GM23338 (cell line): ENCODE results near the gene TOP1. TPM values are rescaled to one million over a fixed set of nuclear protein-coding genes. Genes with fewer than 3 reads are reported as not detected.

Experiments
- ATAC-seq: fragments of 200-7000 bp; cut with Tn5 transposase; 3 replicates; pipeline ENCODE4 v1.9.1; 2020
- DNase-seq: peaks from one replicate; pipeline ENCODE4 v3.0.0-alpha.2; 2015; ENCODE audit warnings: low spot score
- H2AFZ ChIP-seq: fragments of 200-600 bp; sonication (generic); 2 replicates; pipeline ENCODE4 v1.8.0; 2016; ENCODE audit warnings: antibody characterized with exemption, mild to moderate bottlenecking, moderate library complexity
- H3F3A ChIP-seq: fragments of 200-600 bp; sonication (generic); replicated peaks from 2 replicates; pipeline ENCODE4 v1.8.0; 2017; ENCODE audit warnings: antibody characterized with exemption, mixed run types, low read depth
- H3K27ac ChIP-seq: fragments of 200-600 bp; sonication (generic); 2 replicates; pipeline ENCODE4 v1.6.1; 2016; ENCODE audit warnings: low read depth
- H3K27me3 ChIP-seq: fragments of 200-600 bp; sonication (generic); 2 replicates; pipeline ENCODE4 v1.8.0; 2016; ENCODE audit warnings: mild to moderate bottlenecking, mixed run types, moderate library complexity; ENCODE audit not compliant: insufficient read depth
- H3K36me3 ChIP-seq: fragments of 200-600 bp; sonication (generic); 2 replicates; pipeline ENCODE4 v1.8.0; 2016; ENCODE audit warnings: mild to moderate bottlenecking; ENCODE audit not compliant: insufficient read depth
- H3K4me1 ChIP-seq: fragments of 200-600 bp; sonication (generic); 2 replicates; pipeline ENCODE4 v1.8.0; 2016; ENCODE audit warnings: mild to moderate bottlenecking, moderate library complexity; ENCODE audit not compliant: insufficient read depth
- H3K4me2 ChIP-seq: fragments of 200-600 bp; sonication (generic); 2 replicates; pipeline ENCODE4 v1.7.1; 2017; ENCODE audit warnings: mixed run types
- H3K4me3 ChIP-seq: fragments of 200-600 bp; sonication (generic); 2 replicates; pipeline ENCODE4 v1.6.1; 2016; ENCODE audit warnings: mixed run types
- H3K79me2 ChIP-seq: fragments of 200-600 bp; sonication (generic); replicated peaks from 2 replicates; pipeline ENCODE4 v1.8.0; 2017; ENCODE audit warnings: mild to moderate bottlenecking; ENCODE audit not compliant: insufficient read depth
- H3K9me2 ChIP-seq: fragments of 200-600 bp; sonication (generic); 2 replicates; pipeline ENCODE4 v1.8.0; 2017; ENCODE audit not compliant: insufficient read depth
- H4K20me1 ChIP-seq: fragments of 200-600 bp; sonication (generic); replicated peaks from 2 replicates; pipeline ENCODE4 v1.8.0; 2017; ENCODE audit warnings: mild to moderate bottlenecking; ENCODE audit not compliant: insufficient read depth
- H3K27ac Mint-ChIP-seq: 2 replicates; pipeline ENCODE4 v1.8.0; 2020; ENCODE audit warnings: inconsistent platforms, mild to moderate bottlenecking, moderate library complexity, mixed read lengths
- H3K27me3 Mint-ChIP-seq: 3 replicates; pipeline ENCODE4 v1.8.0; 2022; ENCODE audit warnings: low read depth, mild to moderate bottlenecking, moderate library complexity, mixed read lengths, inconsistent platforms; ENCODE audit not compliant: insufficient read depth, poor library complexity
- H3K36me3 Mint-ChIP-seq: 3 replicates; pipeline ENCODE4 v1.8.0; 2021; ENCODE audit warnings: low read depth, mild to moderate bottlenecking, inconsistent platforms, moderate library complexity, mixed read lengths
- H3K4me1 Mint-ChIP-seq: 3 replicates; pipeline ENCODE4 v1.8.0; 2020; ENCODE audit warnings: mild to moderate bottlenecking, inconsistent platforms, mixed read lengths
- H3K4me3 Mint-ChIP-seq: 3 replicates; pipeline ENCODE4 v1.8.0; 2021; ENCODE audit warnings: moderate library complexity, mild to moderate bottlenecking, inconsistent platforms, mixed read lengths
- H3K9me3 Mint-ChIP-seq: 3 replicates; pipeline ENCODE4 v1.8.0; 2020; ENCODE audit warnings: moderate library complexity, mild to moderate bottlenecking, inconsistent platforms, mixed read lengths
- CREB1 ChIP-seq: fragments of 250-450 bp; sonication (Bioruptor Pico); IDR thresholded peaks from 2 replicates; pipeline ENCODE4 v1.5.0; 2020; ENCODE audit warnings: low read depth, mild to moderate bottlenecking, moderate library complexity
- EZH2 ChIP-seq: fragments of 200-600 bp; sonication (generic); IDR thresholded peaks from one replicate; pipeline ENCODE4 v1.8.0; 2017; ENCODE audit warnings: antibody characterized with exemption, mild to moderate bottlenecking, low read depth; ENCODE audit not compliant: unreplicated experiment
- EZH2phosphoT487 ChIP-seq: fragments of 200-600 bp; sonication (generic); IDR thresholded peaks from one replicate; pipeline ENCODE4 v1.8.1; 2018; ENCODE audit warnings: antibody characterized with exemption; ENCODE audit not compliant: unreplicated experiment
- JUNB ChIP-seq: IDR thresholded peaks from one replicate; pipeline ENCODE4 v1.6.1; 2016; ENCODE audit warnings: antibody characterized with exemption; ENCODE audit not compliant: unreplicated experiment
- NANOG ChIP-seq: IDR thresholded peaks from 2 replicates; pipeline ENCODE4 v1.6.1; 2016; ENCODE audit warnings: antibody characterized with exemption, borderline replicate concordance
- POLR2AphosphoS5 ChIP-seq: IDR thresholded peaks from 2 replicates; pipeline ENCODE4 v1.6.1; 2016; ENCODE audit warnings: antibody characterized with exemption, low read depth
- STAT1 ChIP-seq: IDR thresholded peaks from one replicate; pipeline ENCODE4 v1.6.1; 2016; ENCODE audit warnings: antibody characterized with exemption; ENCODE audit not compliant: unreplicated experiment
- ZNF114 ChIP-seq: fragments of 250-450 bp; sonication (Bioruptor Pico); IDR thresholded peaks from 2 replicates; pipeline ENCODE4 v1.5.0; 2020; ENCODE audit warnings: mild to moderate bottlenecking, moderate library complexity
- ZNF331 ChIP-seq: fragments of 250-450 bp; sonication (Bioruptor Pico); IDR thresholded peaks from 2 replicates; pipeline ENCODE4 v1.5.0; 2020; ENCODE audit warnings: low read depth, mild to moderate bottlenecking, moderate library complexity
- polyA plus RNA-seq: library from polyadenylated mRNA; unstranded; fragments of >200 nt; fragmentation: Nextera tagmentation; extraction: Ambion mirVana; gene quantifications from 2 replicates; pipeline ENCODE4 v1.2.1, GENCODE V29; 2016
- total RNA-seq: library from RNA; depleted of rRNA; stranded (reverse); fragments of >200 nt; shearing (Covaris generic); gene quantifications from 2 replicates; pipeline ENCODE4 v1.2.3, GENCODE V29; 2014
- TF ChIP-seq, protein P1 (sequence below): IDR thresholded peaks from 2 replicates; pipeline ENCODE4 v1.6.1; 2016; ENCODE audit warnings: antibody characterized with exemption
- TF ChIP-seq, protein P2 (sequence below): IDR thresholded peaks from one replicate; pipeline ENCODE4 v1.6.1; 2018; ENCODE audit warnings: antibody characterized with exemption; ENCODE audit not compliant: unreplicated experiment
- TF ChIP-seq, protein P3 (sequence below), 2 experiments: fragments of 200-600 bp in 1 of 2; sonication (generic) in 1 of 2; conservative IDR thresholded peaks; 2 replicates each; pipeline versions ENCODE4 v1.5.1 to v1.6.1; 2016 to 2017; ENCODE audit warnings: antibody characterized with exemption in 2 of 2, low read depth in 2 of 2, mild to moderate bottlenecking in 2 of 2, moderate library complexity in 1 of 2
- TF ChIP-seq, protein P4 (sequence below): fragments of 250-450 bp; sonication (Bioruptor Pico); IDR thresholded peaks from 2 replicates; pipeline ENCODE4 v1.5.0; 2020; ENCODE audit warnings: mild to moderate bottlenecking, moderate library complexity

TOP1 gene
- total and polyA plus RNA-seq, 2 experiments from 2014 or later: 62.4 to 101 TPM

DNA sequence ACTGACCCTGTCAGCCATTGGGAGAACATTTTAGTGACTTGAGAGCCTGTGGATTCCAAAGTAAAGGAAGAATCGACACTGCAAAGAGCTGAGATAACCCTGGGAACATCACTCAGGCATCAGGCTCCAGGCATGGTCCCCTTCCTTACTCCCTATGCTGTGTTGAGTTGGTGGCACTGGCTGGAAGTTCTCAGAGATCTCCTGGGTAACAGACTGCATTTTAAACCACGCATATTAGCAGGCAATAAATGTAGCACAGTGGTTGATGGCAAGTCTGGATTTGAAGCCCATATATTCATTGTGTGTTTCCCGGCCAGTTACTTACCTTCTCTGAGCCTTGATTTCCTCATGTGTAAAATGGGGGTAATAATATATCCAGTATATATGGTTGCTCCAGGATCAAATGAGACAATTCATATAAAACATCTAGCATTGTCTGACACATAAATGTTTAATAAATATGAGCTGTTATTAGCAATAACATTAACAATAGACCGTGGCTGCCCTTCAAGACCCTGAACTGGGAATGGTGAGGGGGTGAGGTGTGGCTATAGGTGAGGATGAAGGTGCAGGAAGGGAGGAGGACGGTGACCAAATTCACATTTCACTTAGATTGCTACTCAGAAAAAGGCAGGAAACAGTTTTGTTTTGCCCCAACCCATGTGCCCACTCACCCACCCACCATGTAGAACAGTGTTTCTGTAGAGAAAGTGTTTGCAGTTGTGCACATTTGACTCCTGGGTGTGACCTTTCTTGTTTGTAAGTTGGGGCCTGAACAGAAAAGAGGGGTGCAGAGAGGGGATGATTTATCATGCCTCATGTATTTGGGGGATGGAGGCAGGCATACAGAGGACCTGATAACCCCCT is 110.8 kb downstream of the TOP1 start:
- H2AFZ ChIP-seq: no peak overlapping the region
- H3K36me3 ChIP-seq: no peaks in the 10 kb centered on the region
- H3K27ac ChIP-seq: no peak overlapping the region
- Mint-ChIP-seq H3K4me1 (peaks cover 61% of the 10 kb centered on the region), H3K4me3 (peak overlapping the region; percentile 90), H3K9me3 (no peaks in the 10 kb centered on the region), H3K36me3 (peaks cover 28% of the 10 kb centered on the region), H3K27me3 (peaks cover 18% of the 10 kb centered on the region), H3K27ac (peak overlapping the region; percentile 52; the same call in 1 of the 2 replicates)
- peaks cover 5% of the 10 kb centered on the region for H3K27me3 ChIP-seq
- no peaks in the 10 kb centered on the region for H3K9me2 ChIP-seq
- TF ChIP-seq, protein P1, sequence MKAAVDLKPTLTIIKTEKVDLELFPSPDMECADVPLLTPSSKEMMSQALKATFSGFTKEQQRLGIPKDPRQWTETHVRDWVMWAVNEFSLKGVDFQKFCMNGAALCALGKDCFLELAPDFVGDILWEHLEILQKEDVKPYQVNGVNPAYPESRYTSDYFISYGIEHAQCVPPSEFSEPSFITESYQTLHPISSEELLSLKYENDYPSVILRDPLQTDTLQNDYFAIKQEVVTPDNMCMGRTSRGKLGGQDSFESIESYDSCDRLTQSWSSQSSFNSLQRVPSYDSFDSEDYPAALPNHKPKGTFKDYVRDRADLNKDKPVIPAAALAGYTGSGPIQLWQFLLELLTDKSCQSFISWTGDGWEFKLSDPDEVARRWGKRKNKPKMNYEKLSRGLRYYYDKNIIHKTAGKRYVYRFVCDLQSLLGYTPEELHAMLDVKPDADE: no peak
- TF ChIP-seq ZNF331: no peak
- TF ChIP-seq, protein P2, sequence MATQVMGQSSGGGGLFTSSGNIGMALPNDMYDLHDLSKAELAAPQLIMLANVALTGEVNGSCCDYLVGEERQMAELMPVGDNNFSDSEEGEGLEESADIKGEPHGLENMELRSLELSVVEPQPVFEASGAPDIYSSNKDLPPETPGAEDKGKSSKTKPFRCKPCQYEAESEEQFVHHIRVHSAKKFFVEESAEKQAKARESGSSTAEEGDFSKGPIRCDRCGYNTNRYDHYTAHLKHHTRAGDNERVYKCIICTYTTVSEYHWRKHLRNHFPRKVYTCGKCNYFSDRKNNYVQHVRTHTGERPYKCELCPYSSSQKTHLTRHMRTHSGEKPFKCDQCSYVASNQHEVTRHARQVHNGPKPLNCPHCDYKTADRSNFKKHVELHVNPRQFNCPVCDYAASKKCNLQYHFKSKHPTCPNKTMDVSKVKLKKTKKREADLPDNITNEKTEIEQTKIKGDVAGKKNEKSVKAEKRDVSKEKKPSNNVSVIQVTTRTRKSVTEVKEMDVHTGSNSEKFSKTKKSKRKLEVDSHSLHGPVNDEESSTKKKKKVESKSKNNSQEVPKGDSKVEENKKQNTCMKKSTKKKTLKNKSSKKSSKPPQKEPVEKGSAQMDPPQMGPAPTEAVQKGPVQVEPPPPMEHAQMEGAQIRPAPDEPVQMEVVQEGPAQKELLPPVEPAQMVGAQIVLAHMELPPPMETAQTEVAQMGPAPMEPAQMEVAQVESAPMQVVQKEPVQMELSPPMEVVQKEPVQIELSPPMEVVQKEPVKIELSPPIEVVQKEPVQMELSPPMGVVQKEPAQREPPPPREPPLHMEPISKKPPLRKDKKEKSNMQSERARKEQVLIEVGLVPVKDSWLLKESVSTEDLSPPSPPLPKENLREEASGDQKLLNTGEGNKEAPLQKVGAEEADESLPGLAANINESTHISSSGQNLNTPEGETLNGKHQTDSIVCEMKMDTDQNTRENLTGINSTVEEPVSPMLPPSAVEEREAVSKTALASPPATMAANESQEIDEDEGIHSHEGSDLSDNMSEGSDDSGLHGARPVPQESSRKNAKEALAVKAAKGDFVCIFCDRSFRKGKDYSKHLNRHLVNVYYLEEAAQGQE: no peak
- TF ChIP-seq EZH2phosphoT487: no peak
- TF ChIP-seq STAT1: no peak
- no peak for TF ChIP-seq ZNF114
- no peak for TF ChIP-seq NANOG
- no peak for TF ChIP-seq JUNB
- TF ChIP-seq, protein P3, sequence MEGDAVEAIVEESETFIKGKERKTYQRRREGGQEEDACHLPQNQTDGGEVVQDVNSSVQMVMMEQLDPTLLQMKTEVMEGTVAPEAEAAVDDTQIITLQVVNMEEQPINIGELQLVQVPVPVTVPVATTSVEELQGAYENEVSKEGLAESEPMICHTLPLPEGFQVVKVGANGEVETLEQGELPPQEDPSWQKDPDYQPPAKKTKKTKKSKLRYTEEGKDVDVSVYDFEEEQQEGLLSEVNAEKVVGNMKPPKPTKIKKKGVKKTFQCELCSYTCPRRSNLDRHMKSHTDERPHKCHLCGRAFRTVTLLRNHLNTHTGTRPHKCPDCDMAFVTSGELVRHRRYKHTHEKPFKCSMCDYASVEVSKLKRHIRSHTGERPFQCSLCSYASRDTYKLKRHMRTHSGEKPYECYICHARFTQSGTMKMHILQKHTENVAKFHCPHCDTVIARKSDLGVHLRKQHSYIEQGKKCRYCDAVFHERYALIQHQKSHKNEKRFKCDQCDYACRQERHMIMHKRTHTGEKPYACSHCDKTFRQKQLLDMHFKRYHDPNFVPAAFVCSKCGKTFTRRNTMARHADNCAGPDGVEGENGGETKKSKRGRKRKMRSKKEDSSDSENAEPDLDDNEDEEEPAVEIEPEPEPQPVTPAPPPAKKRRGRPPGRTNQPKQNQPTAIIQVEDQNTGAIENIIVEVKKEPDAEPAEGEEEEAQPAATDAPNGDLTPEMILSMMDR (conservative IDR thresholded peaks at IDR 0.05; ENCODE audit: low read depth in 2 of 2): no peak
- TF ChIP-seq EZH2: no peak
- no peak for TF ChIP-seq POLR2AphosphoS5
- TF ChIP-seq CREB1 (CRISPR knock-in tag): no peak
- TF ChIP-seq, protein P4, sequence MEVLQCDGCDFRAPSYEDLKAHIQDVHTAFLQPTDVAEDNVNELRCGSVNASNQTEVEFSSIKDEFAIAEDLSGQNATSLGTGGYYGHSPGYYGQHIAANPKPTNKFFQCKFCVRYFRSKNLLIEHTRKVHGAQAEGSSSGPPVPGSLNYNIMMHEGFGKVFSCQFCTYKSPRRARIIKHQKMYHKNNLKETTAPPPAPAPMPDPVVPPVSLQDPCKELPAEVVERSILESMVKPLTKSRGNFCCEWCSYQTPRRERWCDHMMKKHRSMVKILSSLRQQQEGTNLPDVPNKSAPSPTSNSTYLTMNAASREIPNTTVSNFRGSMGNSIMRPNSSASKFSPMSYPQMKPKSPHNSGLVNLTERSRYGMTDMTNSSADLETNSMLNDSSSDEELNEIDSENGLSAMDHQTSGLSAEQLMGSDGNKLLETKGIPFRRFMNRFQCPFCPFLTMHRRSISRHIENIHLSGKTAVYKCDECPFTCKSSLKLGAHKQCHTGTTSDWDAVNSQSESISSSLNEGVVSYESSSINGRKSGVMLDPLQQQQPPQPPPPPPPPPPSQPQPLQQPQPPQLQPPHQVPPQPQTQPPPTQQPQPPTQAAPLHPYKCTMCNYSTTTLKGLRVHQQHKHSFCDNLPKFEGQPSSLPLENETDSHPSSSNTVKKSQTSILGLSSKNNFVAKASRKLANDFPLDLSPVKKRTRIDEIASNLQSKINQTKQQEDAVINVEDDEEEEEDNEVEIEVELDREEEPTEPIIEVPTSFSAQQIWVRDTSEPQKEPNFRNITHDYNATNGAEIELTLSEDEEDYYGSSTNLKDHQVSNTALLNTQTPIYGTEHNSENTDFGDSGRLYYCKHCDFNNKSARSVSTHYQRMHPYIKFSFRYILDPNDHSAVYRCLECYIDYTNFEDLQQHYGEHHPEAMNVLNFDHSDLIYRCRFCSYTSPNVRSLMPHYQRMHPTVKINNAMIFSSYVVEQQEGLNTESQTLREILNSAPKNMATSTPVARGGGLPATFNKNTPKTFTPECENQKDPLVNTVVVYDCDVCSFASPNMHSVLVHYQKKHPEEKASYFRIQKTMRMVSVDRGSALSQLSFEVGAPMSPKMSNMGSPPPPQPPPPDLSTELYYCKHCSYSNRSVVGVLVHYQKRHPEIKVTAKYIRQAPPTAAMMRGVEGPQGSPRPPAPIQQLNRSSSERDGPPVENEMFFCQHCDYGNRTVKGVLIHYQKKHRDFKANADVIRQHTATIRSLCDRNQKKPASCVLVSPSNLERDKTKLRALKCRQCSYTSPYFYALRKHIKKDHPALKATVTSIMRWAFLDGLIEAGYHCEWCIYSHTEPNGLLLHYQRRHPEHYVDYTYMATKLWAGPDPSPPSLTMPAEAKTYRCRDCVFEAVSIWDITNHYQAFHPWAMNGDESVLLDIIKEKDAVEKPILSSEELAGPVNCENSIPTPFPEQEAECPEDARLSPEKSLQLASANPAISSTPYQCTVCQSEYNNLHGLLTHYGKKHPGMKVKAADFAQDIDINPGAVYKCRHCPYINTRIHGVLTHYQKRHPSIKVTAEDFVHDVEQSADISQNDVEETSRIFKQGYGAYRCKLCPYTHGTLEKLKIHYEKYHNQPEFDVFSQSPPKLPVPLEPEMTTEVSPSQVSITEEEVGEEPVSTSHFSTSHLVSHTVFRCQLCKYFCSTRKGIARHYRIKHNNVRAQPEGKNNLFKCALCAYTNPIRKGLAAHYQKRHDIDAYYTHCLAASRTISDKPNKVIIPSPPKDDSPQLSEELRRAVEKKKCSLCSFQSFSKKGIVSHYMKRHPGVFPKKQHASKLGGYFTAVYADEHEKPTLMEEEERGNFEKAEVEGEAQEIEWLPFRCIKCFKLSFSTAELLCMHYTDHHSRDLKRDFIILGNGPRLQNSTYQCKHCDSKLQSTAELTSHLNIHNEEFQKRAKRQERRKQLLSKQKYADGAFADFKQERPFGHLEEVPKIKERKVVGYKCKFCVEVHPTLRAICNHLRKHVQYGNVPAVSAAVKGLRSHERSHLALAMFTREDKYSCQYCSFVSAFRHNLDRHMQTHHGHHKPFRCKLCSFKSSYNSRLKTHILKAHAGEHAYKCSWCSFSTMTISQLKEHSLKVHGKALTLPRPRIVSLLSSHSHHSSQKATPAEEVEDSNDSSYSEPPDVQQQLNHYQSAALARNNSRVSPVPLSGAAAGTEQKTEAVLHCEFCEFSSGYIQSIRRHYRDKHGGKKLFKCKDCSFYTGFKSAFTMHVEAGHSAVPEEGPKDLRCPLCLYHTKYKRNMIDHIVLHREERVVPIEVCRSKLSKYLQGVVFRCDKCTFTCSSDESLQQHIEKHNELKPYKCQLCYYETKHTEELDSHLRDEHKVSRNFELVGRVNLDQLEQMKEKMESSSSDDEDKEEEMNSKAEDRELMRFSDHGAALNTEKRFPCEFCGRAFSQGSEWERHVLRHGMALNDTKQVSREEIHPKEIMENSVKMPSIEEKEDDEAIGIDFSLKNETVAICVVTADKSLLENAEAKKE (CRISPR knock-in tag): no peak
- peak overlapping the region; percentile 81 for H3K4me3 ChIP-seq
- H4K20me1 ChIP-seq: peaks cover 42% of the 10 kb centered on the region
- DNase-seq (no peak), ATAC-seq (no peak)
- no peaks in the 10 kb centered on the region for H3F3A ChIP-seq
- H3K4me1 ChIP-seq: peaks cover 50% of the 10 kb centered on the region
- H3K79me2 ChIP-seq: peaks cover 66% of the 10 kb centered on the region
- peak overlapping the region; percentile 100 for H3K4me2 ChIP-seq
